ENCODE results near the gene CASP8.
"Not testable (repeated sequence)": the region's sequence is repeated elsewhere in the genome, so short reads cannot be mapped to it uniquely, and the experiment has no call there.

CASP8 gene

GRCh38 chr2:201270293-201271001, 10.1 kb downstream of the CASP8 start:
- DNase-seq = no peak

- DNase-seq = no peak
Observed at GRCh38 chr2:201271917-201272316, 11.6 kb downstream of the CASP8 start.

GRCh38 chr2:201273330-201273983, 13.1 kb downstream of the CASP8 start:
- DNase-seq = no peak

- DNase-seq = no peak
Observed at GRCh38 chr2:201275069-201275468, 14.7 kb downstream of the CASP8 start.

GRCh38 chr2:201275990-201276389, 15.7 kb downstream of the CASP8 start:
- no peak for DNase-seq

- DNase-seq = no peak
Observed at GRCh38 chr2:201276511-201276910, 16.2 kb downstream of the CASP8 start.

GRCh38 chr2:201279079-201279478, 18.7 kb downstream of the CASP8 start:
- DNase-seq = no peak

GRCh38 chr2:201280191-201281040, 20.1 kb downstream of the CASP8 start:
- DNase-seq = no peak

- no peak for DNase-seq
Observed at GRCh38 chr2:201285499-201285898, 25.2 kb downstream of the CASP8 start.

GRCh38 chr2:201290457-201291148, 30.3 kb downstream of the CASP8 start:
- DNase-seq = not testable (repeated sequence)

GRCh38 chr2:201298462-201299052, 38.2 kb downstream of the CASP8 start:
- DNase-seq = no peak

GRCh38 chr2:201299929-201300328, 39.6 kb downstream of the CASP8 start:
- DNase-seq = not testable (repeated sequence)

- DNase-seq = no peak
Observed at GRCh38 chr2:201307876-201308275, 47.5 kb downstream of the CASP8 start.

- no peak for DNase-seq
Observed at GRCh38 chr2:201308914-201309313, 48.6 kb downstream of the CASP8 start.

- no peak for DNase-seq
Observed at GRCh38 chr2:201313362-201313761, 53.0 kb downstream of the CASP8 start.

GRCh38 chr2:201319511-201319910, 59.2 kb downstream of the CASP8 start:
- no peak for DNase-seq

- no peak for DNase-seq
Observed at GRCh38 chr2:201320257-201320656, 59.9 kb downstream of the CASP8 start.

GRCh38 chr2:201320701-201321100, 60.4 kb downstream of the CASP8 start:
- DNase-seq = no peak

- DNase-seq = no peak
Observed at GRCh38 chr2:201322772-201323171, 62.4 kb downstream of the CASP8 start.

- DNase-seq = no peak
Observed at GRCh38 chr2:201327678-201328077, 67.3 kb downstream of the CASP8 start.

GRCh38 chr2:201329409-201329808, 69.1 kb downstream of the CASP8 start:
- no peak for DNase-seq

All from NCI-H524 (cell line).